ENCODE data around the gene TTC3.

TTC3 gene

DNA sequence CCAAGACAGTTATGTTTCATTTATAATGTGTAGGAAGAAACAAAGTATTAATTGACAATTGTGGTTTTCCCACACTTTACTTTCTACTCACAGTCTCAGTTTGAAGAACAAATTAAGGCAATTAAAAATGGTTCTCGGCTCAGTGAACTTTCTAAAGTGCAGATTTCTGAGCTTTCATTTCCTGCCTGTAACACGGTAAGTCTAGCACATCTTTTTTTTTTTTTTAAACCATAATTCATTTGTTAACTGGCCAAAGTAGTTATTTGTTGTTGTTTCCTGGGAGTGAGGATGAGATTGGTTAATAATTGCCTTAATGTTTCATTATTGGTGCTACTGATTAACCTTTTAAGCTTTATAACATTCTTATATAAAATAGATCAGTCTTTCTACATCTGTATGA, 119.0 kb downstream of the TTC3 start:
- DNase-seq (ENCODE audit: low spot score) = no peak
- TF ChIP-seq, protein P1, sequence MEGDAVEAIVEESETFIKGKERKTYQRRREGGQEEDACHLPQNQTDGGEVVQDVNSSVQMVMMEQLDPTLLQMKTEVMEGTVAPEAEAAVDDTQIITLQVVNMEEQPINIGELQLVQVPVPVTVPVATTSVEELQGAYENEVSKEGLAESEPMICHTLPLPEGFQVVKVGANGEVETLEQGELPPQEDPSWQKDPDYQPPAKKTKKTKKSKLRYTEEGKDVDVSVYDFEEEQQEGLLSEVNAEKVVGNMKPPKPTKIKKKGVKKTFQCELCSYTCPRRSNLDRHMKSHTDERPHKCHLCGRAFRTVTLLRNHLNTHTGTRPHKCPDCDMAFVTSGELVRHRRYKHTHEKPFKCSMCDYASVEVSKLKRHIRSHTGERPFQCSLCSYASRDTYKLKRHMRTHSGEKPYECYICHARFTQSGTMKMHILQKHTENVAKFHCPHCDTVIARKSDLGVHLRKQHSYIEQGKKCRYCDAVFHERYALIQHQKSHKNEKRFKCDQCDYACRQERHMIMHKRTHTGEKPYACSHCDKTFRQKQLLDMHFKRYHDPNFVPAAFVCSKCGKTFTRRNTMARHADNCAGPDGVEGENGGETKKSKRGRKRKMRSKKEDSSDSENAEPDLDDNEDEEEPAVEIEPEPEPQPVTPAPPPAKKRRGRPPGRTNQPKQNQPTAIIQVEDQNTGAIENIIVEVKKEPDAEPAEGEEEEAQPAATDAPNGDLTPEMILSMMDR (IDR thresholded peaks at IDR 0.05; ENCODE audit: extremely low read depth, missing control alignments) = no peak

DNA sequence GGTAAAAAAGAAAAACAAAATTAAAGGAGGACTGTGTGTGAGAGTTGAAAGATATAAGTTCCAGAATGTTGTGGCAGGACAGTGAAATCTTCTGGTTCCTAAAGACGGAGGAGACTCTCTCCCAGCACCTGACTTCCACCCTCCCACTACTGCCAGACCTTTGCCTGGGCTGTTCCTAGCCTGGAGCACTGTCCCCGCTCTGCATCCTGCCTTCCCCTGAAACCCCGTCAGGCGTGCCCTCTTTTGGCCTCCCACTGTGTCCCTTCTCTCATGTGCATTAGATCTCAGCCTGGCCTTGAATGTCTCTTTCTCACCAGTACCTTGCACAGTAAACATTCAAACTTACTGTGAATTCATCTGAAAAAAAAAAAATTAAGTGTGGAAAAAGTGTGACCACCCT, 120.0 kb downstream of the TTC3 start:
- TF ChIP-seq, protein P1 (IDR thresholded peaks at IDR 0.05; ENCODE audit: extremely low read depth, missing control alignments) = no peak
- DNase-seq (ENCODE audit: low spot score) = no peak

DNA sequence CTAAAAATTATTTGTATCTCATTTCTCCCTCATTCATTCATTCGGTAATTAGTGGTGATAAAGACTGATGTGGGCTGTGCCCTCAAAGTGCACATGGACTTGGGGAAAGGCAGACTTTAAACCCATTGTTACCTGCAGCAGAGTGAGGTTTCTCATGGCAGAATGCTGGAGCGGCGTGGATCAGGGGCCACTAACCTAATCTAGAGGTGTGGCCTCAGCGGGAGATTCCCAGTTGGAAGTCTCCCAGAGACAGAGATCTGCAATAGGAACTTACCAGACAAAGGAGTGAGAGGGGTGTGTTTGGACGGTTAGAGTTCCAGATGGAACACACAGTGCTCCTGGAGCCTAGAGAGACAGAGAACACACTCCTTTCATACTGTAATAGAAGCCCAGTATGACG, 120.6 kb downstream of the TTC3 start:
- no peak for DNase-seq (ENCODE audit: low spot score)

DNA sequence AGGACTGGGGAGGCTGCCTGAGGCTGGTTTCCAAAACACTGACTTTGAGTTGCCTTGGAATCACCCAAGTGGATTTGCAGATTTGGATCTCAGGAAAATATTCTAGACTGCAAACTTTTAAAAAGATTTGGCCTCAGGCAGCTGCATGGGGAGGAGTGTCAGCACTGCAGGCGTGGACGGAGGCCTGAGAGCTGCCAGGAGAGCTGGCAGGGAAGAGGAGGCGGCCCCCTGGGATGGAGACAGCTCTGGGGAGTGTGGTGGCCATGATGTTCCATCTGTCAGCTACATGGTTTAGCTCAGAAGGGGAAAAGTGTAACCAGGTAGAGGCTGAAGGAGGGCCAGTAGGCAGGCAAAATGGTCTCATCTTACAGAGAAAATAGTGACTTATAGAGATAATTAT, 122.0 kb downstream of the TTC3 start:
- TF ChIP-seq, protein P1 (IDR thresholded peaks at IDR 0.05; ENCODE audit: extremely low read depth, missing control alignments) = no peak
- DNase-seq (ENCODE audit: low spot score) = no peak

More for the DNA sequence above, 120.6 kb downstream of the TTC3 start:
- TF ChIP-seq, protein P1 (IDR thresholded peaks at IDR 0.05; ENCODE audit: extremely low read depth, missing control alignments) = no peak

DNA sequence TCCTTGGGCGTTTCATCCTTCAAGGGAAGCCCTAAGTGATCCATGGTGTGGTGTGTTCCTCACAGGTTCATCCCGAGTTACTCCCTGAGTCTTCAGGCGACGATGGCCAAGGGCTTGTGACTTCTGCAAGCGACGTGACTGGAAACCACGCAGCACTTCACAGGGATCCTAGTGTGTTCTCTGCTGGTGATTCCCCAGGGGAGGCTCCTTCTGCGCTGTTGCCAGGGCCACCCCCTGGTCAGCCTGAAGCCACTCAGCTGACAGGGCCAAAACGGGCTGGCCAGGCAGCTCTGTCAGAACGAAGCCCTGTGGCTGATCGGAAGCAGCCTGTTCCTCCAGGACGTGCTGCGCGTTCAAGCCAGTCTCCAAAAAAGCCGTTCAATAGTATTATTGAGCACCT, 122.6 kb downstream of the TTC3 start:
- no peak for DNase-seq (ENCODE audit: low spot score)
- TF ChIP-seq, protein P1 (IDR thresholded peaks at IDR 0.05; ENCODE audit: extremely low read depth, missing control alignments) = no peak

DNA sequence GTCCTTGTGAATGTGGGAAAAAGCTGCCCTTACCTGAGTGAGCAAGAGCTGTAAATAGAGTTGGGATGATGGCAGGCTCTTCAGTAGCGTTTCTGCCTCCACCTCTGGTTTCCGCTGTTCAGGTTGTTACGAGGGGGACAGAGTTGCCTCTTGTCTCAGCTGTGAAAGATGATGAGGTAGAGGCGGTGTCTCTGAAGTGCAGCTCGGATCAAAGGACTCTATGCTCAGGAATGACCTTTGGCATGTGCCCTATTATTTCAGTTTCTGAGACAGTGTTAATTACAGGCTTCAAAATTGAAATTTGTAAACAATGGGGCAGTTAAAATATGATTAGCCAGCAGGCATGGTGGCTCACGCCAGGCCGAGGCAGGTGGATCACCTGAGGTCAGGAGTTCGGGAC, 123.8 kb downstream of the TTC3 start:
- no peak for DNase-seq (ENCODE audit: low spot score)
- TF ChIP-seq, protein P1 (IDR thresholded peaks at IDR 0.05; ENCODE audit: extremely low read depth, missing control alignments) = no peak

DNA sequence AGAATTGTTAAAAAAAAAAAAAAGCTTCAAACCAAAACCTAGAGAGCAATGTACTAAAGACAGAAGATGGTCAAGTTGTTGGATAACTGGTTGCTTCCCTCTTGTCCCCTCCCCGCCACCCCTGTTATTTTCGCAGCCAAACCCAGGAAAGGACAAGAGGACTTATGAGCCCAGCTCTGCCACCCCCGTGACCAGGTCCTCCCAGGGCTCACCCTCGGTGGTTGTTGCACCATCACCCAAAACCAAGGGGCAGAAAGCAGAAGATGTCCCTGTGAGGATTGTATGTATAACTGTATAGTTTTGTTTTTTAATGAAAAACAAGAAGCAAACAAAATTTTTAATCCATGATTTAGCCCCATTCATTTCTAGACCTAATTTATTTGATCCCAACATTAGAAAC, 124.7 kb downstream of the TTC3 start:
- no peak for DNase-seq (ENCODE audit: low spot score)
- TF ChIP-seq, protein P1 (IDR thresholded peaks at IDR 0.05; ENCODE audit: extremely low read depth, missing control alignments) = no peak

Measured in GM20000 (cell line).